Activated B cell treated with CpG ODN at 0.5 μM for 24 hours (primary cell): ENCODE measurements around the gene PTCD2. TPM values are rescaled to one million over a fixed set of nuclear protein-coding genes. Genes with fewer than 3 reads are reported as not detected.
"Not testable (repeated sequence)": the region's sequence is repeated elsewhere in the genome, so short reads cannot be mapped to it uniquely, and the experiment has no call there.

Source experiments
- ATAC-seq: fragments of 200-7000 bp; cut with Tn5 transposase; one replicate; pipeline ENCODE4 v1.10.0; 2021; ENCODE audit warnings: low read depth, mild to moderate bottlenecking, moderate library complexity
- CTCF ChIA-PET: fragments of 350-600 bp; sonication (Branson Sonifier 250); formaldehyde crosslinking; loops from one replicate; lab custom pipeline; 2021; ENCODE audit warnings: antibody characterized with exemption; lab: Charles Lee
- POLR2A ChIA-PET: fragments of 350-600 bp; sonication (Branson Sonifier 250); formaldehyde crosslinking; loops from one replicate; lab custom pipeline; 2021; ENCODE audit warnings: antibody characterized with exemption; lab: Charles Lee
- DNase-seq: peaks from one replicate; pipeline ENCODE4 v3.0.0; 2022
- H3K27ac Mint-ChIP-seq: one replicate; pipeline ENCODE4 v1.8.0; 2020; ENCODE audit warnings: mixed read lengths
- H3K27me3 Mint-ChIP-seq: one replicate; pipeline ENCODE4 v1.8.0; 2021; ENCODE audit warnings: mixed read lengths
- H3K36me3 Mint-ChIP-seq: one replicate; pipeline ENCODE4 v1.8.0; 2021; ENCODE audit warnings: low read depth, mixed read lengths
- H3K4me1 Mint-ChIP-seq: one replicate; pipeline ENCODE4 v1.8.0; 2021; ENCODE audit warnings: mixed read lengths
- H3K4me3 Mint-ChIP-seq: one replicate; pipeline ENCODE4 v1.8.0; 2020; ENCODE audit warnings: mild to moderate bottlenecking, mixed read lengths
- H3K9me3 Mint-ChIP-seq: one replicate; pipeline ENCODE4 v1.8.0; 2020; ENCODE audit warnings: mixed read lengths
- CTCF ChIP-seq: fragments of 200-600 bp; IDR thresholded peaks from one replicate; pipeline ENCODE4 v1.8.0; 2022; ENCODE audit warnings: antibody characterized with exemption, mild to moderate bottlenecking
- intact Hi-C: fragments of 100-400 bp; cut with micrococcal nuclease; formaldehyde crosslinking; loops from one replicate; pipeline ENCODE4 v1.15.1; 2024
- total RNA-seq: library from RNA; stranded (reverse); gene quantifications from 2 replicates; pipeline ENCODE4 v1.2.3, GENCODE V29; 2022

PTCD2 gene
- total RNA-seq, 1 donor from 2014 or later: 8.9 TPM

- H3K27me3 Mint-ChIP-seq: peaks cover 15% of the 10 kb centered on the region
- H3K36me3 Mint-ChIP-seq: no peaks in the 10 kb centered on the region
- TF ChIP-seq CTCF: no peak
- ATAC-seq: no peak
- no peak for DNase-seq
- no peak overlapping the region for H3K27ac Mint-ChIP-seq
- H3K4me3 Mint-ChIP-seq: no peak overlapping the region
- intact Hi-C loops: loop anchor here (1.0 kb wide), 1 partner anchor 121 kb away; no protein-coding TSS in a partner anchor
- ChIA-PET CTCF (interaction anchor here (0.8 to 1.8 kb wide), 2 partner anchors 121 to 442 kb away, joined by 3 to 8 read pairs; no protein-coding TSS in a partner anchor), POLR2A (no interaction called here)
- peaks cover 3% of the 10 kb centered on the region for H3K4me1 Mint-ChIP-seq
- peaks cover 17% of the 10 kb centered on the region for H3K9me3 Mint-ChIP-seq
Measured at GRCh38 chr5:72402959-72403628, 82.9 kb downstream of the PTCD2 start.

- H3K27ac Mint-ChIP-seq, H3K36me3 Mint-ChIP-seq, H3K4me3 Mint-ChIP-seq, DNase-seq, H3K4me1 Mint-ChIP-seq, POLR2A ChIA-PET, CTCF ChIA-PET, intact Hi-C loops, ATAC-seq: not testable (repeated sequence)
- H3K27me3 Mint-ChIP-seq: peaks cover 14% of the 10 kb centered on the region
- H3K9me3 Mint-ChIP-seq: peaks cover 17% of the 10 kb centered on the region
Measured at GRCh38 chr5:72404771-72405170, 84.6 kb downstream of the PTCD2 start.

GRCh38 chr5:72407078-72407477, 86.9 kb downstream of the PTCD2 start:
- POLR2A ChIA-PET: no interaction called here
- ATAC-seq (no peak), DNase-seq (no peak)
- Mint-ChIP-seq H3K27ac (no peak overlapping the region), H3K9me3 (peaks cover 8% of the 10 kb centered on the region), H3K4me3 (no peak overlapping the region), H3K4me1 (no peaks in the 10 kb centered on the region), H3K36me3 (no peaks in the 10 kb centered on the region), H3K27me3 (peaks cover 10% of the 10 kb centered on the region)
- no peak for TF ChIP-seq CTCF
- intact Hi-C loops: no loop called here
- CTCF ChIA-PET: no interaction called here

- H3K27me3 Mint-ChIP-seq: peaks cover 8% of the 10 kb centered on the region
- POLR2A ChIA-PET: no interaction called here
- CTCF ChIA-PET: no interaction called here
- no peaks in the 10 kb centered on the region for H3K4me1 Mint-ChIP-seq
- H3K36me3 Mint-ChIP-seq: no peaks in the 10 kb centered on the region
- DNase-seq: no peak
- no peak for TF ChIP-seq CTCF
- H3K9me3 Mint-ChIP-seq: peaks cover 5% of the 10 kb centered on the region
- no peak overlapping the region for H3K4me3 Mint-ChIP-seq
- ATAC-seq: no peak
- H3K27ac Mint-ChIP-seq: no peak overlapping the region
- intact Hi-C loops: no loop called here
Measured at GRCh38 chr5:72407541-72407940, 87.4 kb downstream of the PTCD2 start.

GRCh38 chr5:72408127-72408526, 88.0 kb downstream of the PTCD2 start:
- Mint-ChIP-seq H3K9me3 (peaks cover 5% of the 10 kb centered on the region), H3K27me3 (peaks cover 8% of the 10 kb centered on the region), H3K4me3 (no peak overlapping the region), H3K36me3 (no peaks in the 10 kb centered on the region), H3K4me1 (no peaks in the 10 kb centered on the region), H3K27ac (no peak overlapping the region)
- ATAC-seq (no peak), DNase-seq (no peak)
- intact Hi-C loops: no loop called here
- POLR2A ChIA-PET: no interaction called here
- no peak for TF ChIP-seq CTCF
- CTCF ChIA-PET: no interaction called here

GRCh38 chr5:72408603-72409002, 88.4 kb downstream of the PTCD2 start:
- TF ChIP-seq CTCF: no peak
- H3K4me1 Mint-ChIP-seq: no peaks in the 10 kb centered on the region

More at GRCh38 chr5:72408603-72409002, 88.4 kb downstream of the PTCD2 start:
- Mint-ChIP-seq H3K36me3 (no peaks in the 10 kb centered on the region), H3K9me3 (peaks cover 5% of the 10 kb centered on the region), H3K27ac (no peak overlapping the region), H3K4me3 (no peak overlapping the region), H3K27me3 (peaks cover 8% of the 10 kb centered on the region)
- intact Hi-C loops: no loop called here
- DNase-seq (no peak), ATAC-seq (no peak)
- ChIA-PET CTCF (no interaction called here), POLR2A (no interaction called here)
